Dedifferentiated amniotic fluid mesenchymal stem cell (primary cell): ENCODE measurements around the gene INCA1.
A peak's percentile ranks its signal among the peaks of the same experiment; 100 is the strongest.

Experiments
- DNase-seq: peaks from one replicate; pipeline ENCODE4 v3.0.0-alpha.2; 2016; ENCODE audit errors: extremely low spot score

INCA1 gene

DNA sequence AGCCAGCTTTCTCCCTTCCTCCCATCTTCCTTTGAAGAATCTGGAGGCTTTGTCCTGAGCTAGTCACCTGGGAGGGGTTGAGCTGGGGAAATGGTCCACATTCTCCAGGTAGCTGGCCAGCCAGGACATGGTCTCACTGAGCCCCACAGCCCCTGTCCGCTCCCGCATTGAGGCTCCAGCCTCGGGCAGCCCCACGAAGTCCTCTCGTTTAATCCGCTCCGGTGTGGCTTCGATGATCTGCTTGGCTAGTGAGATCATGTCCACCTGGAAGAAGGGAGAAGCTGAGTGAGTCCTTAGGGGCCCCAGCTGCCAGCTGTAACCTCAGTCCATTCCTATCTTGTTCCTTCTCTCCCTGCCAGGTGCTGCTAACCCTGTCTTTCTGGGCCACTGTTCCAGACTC lies 27.0 kb downstream of the INCA1 start:
- DNase-seq: no peak

DNA sequence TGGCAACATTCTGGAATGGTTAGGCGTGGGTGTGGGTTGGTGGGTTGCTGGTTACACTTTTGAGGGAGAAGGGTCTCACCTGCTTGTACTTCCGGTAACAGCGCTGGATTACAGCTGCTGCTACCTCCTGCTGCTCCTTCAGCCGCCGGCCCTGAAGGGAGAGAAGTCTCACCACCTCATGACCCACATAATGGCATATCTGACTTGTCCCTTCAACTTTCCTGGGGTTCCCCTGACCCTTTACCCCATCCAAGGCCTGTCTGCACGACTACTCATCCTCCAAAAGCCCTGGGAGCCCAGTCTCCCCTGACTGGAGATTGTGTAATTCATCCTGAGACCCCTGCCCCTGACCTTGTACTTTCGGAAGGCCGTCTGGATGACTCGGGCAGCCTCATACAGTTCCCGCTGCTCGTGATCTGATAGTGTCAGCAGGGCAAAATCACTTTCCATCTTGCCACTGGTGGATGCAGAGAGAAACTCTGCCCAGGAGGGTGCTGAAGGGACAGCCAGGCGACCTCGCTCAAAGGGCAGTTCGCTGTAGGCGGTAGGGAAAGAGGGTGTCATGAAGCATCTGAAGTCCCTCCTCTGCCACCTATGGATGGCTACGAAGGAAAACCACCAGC lies 27.7 kb downstream of the INCA1 start:
- DNase-seq: no peak

DNA sequence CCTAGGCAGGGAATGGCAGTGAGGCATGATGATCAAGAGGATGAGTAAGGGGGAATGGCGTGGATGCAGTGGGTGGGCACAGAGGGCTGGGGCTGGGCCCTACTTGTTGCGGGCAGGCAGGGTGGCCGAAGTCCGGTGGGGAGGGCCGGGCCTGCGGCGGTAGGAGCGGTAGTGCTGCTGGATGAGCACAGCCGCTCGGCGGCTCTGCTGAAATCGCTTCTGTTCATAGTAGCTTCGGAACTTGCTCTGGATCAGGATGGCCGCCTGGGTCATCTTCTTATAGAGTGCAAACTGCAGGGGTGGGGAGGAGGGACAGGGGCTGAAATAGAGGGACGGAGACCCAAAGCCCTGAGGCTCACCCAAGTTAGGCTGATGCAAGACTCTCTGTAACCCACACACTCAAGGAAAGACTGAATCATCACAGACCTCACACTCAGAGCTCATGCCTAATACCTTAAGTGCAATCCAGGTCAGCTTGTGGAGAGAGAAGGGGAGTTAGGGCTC lies 28.2 kb downstream of the INCA1 start:
- peak; percentile 98 for DNase-seq

DNA sequence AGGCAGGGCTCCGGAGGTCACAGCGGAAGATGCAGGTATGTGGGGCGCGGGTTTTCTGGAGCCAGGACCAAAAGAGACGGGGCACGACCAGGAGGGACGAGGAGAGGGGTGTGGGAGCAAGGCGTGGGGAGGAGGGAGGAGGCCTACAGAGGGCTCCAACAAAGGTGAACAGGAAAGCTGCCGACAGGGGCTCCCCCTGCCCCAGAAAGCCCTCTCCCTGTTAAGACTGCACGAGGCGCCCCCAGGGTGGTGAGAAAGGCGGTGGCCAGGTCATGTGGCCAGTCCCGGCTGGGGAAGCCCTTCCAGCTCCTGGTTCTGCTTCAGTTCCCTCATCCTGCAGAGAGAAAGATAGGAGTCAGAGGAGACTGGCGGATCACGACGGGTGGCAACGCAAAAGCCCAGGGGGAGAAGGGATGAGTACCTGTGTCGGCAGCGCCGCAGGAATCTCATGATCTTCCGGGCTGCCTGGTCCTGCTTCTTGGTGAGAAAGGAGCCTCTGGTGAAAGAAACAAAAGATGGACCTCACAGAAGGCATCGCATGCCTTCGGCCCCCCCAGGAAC lies 28.8 kb downstream of the INCA1 start:
- DNase-seq: no peak

DNA sequence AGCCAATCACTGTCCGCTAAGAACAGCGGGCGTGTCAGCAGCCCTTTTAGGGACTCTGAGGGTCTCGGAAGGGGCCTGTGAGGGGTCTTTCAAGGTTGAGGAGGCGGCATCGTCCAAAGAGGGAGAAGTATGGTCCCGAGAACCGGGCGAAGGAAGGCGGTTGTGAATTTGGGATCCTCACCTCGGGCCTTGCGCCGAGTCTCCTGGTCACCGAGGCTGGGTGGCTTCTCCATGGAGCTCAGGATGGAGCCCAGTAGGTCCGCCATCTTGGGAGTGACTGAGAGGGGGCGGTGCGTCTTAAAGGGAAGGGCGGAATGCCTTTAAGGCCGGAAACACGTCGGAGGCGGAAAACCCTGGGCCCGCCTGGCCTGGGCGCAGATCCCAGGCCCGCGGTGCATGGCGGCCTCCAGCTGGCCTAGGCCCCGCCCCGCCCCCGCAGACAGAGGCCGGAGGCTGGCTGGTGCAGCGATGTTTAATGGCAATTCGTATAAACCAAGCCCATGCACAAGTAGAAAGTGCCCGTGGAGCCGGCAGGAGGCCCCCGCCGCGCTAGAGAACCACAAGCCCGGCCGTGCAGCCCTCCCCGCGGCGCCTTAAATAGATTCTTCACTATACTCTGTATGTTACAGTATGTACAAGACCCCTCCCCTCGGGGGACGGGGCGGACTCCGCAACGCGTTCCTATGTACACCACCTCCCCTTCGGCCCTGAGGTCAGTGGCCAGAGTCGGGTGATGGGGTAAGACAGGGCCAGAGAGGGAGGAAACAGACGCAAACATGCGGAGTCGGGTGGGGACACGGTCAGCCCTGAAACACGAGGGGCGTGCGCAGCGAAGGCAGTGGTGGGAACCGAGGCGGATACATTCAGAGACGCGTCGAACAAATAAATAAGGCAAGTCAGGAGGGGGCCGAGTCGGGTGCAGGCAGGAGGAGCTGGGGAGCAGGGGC lies 29.5 kb downstream of the INCA1 start, which contains the start of gene SPAG7:
Gene SPAG7 (minus strand): TSS at position 279 of the 947 bp plus-strand sequence. CDS start 13 bp downstream, at position 266.
- DNase-seq: peak; percentile 93

DNA sequence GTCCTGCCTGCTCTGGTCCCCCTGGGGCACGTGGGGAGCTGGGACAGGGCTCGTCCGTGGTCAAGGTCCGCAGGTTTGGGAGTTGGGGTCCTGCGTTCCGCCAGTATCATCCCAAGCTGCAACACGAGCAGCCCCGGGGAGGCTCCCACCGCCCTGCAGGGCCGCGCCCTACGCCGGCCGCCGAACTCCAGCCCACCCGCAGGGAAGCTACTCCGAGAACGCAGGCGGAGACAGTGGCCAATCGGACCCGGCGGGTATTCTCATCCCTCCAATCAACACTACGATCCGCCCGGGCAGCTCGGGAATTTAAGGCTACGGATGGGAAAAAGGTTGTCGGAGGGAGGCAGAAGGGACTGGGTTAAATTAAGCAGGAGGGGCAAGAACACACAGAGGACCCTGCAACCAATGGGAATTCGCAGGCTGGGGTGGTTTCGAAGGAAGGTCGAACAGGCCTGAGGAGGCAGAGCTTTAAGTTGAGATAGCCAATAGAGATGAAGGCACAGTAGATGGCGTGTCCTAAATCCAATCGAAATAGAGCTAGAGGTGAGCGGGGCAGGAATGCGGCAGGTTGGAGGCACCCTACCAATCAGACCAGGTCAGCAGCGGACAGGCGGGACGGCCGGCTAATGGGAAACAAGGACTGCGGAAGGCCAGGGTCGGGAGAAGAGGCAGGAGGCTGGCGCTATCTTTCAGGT lies 30.3 kb downstream of the INCA1 start:
- peak; percentile 99 for DNase-seq

DNA sequence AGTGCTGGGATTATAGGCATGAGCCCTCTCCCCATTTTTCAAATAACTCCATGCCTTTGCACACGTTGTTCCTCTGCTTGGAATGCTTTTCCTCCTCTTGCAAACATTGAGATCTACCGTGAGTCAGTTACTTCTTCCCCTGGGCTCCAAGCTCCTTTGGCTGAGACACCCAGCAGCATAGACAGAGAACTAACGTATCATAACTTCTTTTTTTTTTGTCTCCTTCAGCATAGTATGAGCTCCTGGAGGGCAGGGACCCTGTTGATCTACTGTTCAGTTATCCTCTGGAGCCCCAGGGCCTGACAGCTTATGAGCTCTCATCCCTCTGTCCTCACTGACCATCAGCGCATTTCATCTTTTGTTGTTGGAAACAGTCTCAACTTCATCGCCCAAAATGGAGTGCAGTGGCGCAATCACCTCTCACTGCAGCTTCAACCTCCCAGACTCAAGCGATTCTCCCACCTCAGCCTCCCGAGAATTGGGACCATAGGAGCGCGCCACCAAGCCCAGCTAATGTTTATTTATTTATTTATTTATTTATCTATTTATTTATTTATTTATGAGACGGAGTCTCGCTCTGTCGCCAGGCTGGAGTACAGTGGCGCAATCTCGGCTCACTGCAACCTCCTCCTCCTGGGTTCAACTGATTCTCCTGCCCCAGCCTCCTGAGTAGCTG lies 31.9 kb downstream of the INCA1 start:
- DNase-seq: no peak

DNA sequence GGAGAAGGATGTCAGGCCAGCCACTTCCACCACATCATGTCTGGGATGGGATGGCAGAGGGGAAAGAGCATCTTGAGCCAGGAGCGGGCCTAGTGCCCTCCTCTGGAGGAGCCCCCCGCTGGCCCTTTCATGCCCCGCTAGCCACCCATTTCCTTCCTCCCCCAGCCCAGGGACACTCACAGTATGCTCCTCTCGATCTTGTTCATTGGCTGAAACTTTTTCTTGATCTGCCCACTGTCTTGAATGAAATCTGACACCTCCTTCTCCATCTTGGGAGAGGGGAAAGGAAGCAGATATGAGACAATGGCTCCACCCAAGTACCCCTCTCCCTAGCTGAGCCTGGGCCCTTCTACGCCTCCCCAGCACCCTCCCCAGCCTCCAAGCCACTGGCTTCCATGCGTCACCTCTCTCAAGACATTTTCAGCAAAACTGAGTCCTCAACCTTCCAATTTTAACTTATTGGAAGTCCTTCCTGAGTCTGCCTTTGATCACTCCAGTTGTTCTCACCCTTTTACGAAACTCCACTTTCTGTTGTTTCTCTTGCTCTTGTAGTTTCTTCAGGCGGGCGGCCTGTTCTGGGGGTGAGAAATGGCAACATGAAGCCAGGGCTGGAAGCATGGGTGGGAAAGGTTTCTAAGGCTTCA lies 36.9 kb downstream of the INCA1 start:
- no peak for DNase-seq

DNA sequence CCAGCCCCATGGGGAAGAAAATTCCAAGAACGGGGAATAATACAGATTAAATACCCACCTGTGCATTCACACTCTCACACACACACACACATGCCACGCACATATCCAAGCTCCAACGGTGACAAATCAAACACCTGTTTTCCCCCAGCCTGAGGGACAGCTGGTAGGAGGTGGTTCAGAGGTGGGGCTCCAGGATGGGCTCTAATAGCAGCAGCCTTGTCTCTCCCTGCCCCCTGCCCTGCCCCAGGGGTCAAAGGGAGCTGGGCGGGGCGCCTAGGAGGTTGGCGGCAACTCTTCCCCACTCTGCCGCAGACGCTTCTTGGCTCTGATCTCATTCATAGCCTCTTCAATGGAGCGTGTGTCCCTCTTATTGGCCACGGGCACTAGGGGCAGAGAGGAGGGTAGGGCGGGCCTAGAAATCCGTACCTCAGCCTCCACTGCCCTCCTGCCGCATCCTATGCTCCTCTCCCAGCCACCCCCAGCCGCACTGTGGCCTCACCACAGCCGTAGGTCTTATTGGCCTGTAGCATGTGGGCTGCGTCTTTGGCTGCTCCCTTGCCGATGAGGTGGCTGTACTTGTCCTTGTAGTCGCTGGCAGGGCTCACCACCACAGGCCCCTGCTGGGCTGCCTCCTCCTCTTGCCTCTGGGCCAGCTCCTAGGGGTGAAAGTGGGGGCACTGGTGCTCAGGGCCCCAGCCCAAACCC lies 37.9 kb downstream of the INCA1 start:
- no peak for DNase-seq

DNA sequence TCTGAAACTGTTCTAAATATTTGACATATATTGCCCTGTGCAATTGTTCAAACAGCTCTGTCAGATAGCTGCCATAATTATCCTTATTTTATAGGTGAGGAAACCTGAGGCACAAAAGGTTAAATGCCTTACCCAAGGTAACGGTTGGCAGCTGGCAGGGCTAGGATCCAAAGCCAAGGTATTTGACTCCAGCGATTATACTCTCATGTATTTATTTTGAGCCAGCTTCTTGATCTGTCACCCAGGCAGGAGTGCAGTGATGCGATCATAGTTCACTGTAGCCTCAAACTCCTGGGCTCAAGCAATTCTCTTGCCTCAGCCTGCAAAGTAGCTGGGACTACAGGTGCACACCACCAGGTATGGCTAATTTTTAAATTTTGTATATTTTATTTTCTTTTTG lies 39.2 kb downstream of the INCA1 start:
- DNase-seq: no peak

DNA sequence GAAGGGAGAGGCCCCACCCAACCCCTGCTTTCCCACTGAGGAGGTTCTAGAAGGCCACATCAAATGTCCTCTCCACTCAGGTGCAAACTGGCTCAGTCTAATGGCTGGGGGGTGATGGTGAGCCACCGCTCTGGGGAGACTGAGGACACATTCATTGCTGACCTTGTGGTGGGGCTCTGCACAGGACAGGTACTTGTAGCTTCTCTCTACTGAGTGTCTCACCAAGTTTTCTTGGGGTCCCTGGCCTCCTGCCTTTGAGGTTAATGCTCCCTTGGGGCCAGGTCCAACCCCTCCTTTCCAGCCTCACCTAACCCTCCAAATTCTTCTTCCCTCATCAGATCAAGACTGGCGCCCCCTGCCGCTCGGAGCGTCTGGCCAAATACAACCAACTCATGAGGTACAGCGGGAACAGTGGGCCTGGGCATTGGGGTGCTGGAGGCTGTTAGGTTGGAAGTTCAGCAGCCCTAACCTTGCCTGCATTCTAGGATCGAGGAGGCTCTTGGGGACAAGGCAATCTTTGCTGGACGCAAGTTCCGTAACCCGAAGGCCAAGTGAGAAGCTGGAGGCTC lies 40.7 kb downstream of the INCA1 start:
- DNase-seq: no peak

DNA sequence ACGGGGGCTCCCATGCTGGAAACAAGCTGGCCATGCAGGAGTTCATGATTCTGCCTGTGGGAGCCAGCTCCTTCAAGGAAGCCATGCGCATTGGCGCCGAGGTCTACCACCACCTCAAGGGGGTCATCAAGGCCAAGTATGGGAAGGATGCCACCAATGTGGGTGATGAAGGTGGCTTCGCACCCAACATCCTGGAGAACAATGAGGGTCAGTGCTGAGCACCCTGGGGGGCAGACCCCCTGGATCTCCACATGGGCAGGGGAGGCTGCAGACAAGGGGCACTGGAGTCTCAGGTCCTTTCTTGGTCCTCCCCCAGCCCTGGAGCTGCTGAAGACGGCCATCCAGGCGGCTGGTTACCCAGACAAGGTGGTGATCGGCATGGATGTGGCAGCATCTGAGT lies 42.2 kb downstream of the INCA1 start:
- no peak for DNase-seq

DNA sequence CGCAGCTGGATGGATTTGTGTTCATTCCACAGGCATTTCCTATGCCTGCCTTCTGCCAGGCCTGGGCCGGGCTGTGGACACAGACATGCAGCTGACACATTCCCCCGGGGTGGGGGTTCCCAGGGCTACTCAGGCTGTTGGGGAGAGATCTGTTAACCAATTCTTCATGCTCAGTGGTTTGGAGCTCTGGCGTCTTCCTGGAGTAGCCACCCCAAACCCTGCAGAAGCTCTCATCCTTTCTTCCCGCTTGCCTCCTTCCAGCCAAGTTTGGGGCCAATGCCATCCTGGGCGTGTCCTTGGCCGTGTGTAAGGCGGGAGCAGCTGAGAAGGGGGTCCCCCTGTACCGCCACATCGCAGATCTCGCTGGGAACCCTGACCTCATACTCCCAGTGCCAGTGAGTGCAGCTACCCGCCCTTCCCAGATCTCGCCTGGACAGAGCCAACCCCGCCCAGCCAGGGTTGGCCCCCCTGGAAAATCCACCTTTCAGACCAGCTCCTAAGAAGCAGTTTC lies 43.8 kb downstream of the INCA1 start:
- DNase-seq: peak; percentile 40

DNA sequence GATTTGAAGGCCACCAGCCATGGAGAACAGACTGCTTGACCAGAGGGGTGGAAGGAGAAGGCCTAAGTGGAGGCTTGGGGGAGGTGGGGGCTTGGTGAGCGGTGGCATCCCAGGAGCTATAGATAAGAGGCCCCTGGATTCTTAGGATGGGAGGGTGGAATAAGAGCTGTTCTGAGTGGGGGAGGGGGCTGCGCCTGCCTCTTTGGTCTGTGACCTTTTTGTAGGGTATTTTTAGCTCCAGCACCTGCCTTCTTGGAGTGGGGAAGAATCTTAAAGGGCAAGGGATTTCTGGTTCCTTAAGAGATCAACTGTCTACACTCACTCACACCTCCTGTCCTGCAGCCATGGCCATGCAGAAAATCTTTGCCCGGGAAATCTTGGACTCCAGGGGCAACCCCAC lies 45.8 kb downstream of the INCA1 start:
- DNase-seq: no peak

DNA sequence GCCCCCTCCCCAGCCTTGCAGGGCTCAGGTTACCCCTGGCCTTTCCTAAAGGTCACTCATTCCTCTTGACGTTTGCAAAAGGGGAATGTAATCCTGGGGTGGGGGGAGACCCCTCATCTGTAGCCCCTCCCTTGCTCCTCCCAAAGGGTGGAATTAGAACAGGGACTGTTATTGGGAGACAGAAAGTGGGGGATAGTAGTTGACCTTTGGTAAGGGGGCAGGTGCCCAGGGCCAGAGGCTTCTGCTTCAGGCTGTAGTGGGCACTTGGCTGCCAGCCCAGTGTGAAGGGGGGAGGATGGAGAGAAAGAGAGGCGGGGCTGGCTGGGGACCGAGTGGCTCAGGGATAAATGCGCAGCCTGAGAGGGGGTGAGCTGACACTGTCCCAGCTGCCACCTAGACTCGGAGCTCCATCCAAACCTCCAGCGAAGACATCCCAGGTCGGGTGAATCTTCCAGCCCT lies 46.5 kb downstream of the INCA1 start, which contains the start of gene ENO3:
Gene ENO3 (plus strand): TSS at position 374 of the 459 bp plus-strand sequence. CDS start 711 bp downstream, outside the sequence.
- DNase-seq: no peak

DNA sequence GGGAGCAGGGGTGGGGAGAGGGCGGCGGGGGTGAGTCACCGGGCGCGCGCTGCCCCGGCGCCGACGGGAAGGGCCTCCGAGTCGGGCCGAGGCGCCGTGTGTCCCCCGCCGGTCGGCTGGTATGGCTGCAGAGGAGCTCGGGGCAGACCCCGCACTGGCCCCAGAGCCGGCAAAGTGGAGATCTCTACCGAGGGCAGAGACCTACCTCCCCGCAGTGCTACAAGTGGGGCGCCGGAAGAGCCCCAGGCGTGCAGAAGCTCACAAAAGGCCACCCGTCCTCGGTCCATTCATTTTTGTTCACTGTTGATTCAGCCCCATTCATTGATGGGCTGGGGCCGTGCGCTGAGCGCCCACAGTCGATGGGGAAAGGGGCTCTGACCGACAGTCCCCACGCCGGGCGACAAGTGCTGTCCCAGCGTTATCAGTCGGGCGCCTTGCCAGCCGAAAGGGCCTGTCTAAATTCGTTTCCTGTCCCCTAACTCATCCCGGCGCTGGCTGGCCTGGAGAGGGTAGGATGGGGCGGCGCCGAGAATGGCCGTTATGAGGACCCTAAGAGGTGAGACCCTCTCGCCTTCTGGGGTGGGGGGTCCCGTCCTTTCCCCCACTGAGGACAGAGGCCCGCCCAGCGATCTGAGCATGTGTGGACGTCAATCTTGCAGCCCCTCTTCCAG lies 47.1 kb downstream of the INCA1 start:
- DNase-seq: peak; percentile 18

DNA sequence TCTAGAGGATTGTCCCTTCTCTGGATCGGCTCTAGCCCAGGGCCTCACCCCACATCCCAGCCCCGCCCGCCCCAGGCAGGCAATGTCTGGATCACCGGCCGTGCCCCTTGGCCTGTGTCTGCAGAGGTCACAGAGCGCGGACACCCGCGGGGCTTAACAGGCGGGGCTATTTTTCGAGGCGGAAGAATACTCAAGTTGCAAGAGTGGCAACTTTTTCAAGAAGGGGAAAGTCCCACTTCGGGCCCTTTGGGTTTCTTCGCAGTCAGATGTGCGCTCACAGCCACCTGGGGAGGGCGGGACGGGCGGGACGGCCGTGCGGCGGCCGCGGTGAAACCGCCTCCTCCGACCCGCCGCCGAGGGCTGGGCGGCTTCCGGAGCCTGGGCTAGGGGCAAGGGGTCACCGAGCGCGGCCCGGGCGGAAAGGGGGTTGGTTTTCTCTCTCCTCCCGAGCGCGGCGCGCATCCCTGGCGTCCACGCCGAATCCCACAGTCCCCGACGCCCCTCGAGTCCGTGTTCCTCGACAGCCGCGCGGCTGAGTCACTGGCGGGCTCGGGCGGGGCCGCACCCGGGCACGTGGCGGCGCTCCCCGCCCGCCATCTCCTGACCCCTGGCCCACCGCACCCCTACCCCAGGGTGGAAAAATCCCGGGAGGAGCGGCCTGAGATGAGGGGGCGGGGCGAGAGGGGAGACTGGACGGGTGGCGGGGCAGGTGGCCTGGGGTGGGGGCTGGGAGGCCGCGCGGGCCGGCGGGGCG lies 47.8 kb downstream of the INCA1 start:
- peak; percentile 30 for DNase-seq

DNA sequence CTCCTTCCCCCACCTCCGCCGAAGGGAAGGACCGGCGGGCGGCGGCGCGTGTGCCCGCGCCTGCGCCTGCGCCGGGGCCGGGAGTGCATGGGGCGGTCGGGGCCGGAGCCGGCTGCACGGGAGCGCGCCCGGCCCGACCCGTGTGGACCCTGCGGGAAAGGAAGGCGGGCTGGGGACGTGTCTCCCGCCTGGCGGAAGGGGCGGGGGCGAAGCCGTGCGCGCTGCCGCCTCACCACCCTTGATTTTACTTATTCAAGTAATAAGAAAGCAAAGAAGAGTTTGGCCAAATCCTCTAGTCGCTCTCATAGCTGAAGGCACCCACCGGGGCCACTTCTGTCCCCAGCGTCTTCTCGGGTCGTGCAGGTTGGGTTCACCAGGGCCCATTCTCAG lies 48.4 kb downstream of the INCA1 start:
- peak; percentile 76 for DNase-seq
